PC-9 (cell line): ENCODE measurements around the gene DIAPH2.

Source experiments
- EZH2 ChIP-seq: fragments of 200-600 bp; sonication (generic); IDR thresholded peaks from 2 replicates; pipeline ENCODE4 v1.8.0; 2017; ENCODE audit warnings: antibody characterized with exemption, low read depth
- TF ChIP-seq, protein P1 (sequence below): fragments of 200-600 bp; sonication (generic); conservative IDR thresholded peaks from 2 replicates; pipeline ENCODE4 v1.6.1; 2017; ENCODE audit warnings: mixed run types, antibody characterized with exemption, mild to moderate bottlenecking, moderate library complexity

DNA sequence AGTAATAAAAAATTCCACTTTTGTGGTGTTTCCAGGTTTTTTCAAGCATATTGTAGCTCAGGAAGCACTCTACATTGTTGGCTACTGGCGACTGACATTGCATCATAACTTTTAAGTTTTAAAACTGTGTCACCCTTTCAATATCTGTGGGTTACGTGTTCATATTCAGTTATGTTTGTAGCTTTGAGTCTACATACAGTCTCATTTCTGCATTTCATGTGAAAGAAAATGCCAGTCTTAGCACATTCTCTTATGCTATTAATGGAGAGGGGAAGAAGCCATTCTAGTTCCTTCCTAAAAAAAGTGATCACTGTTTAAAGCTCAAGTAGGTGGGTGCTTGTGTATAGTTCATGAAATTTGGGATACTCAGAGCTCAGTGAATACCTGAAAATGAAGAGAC, 38.1 kb downstream of the DIAPH2 start:
- TF ChIP-seq, protein P1, sequence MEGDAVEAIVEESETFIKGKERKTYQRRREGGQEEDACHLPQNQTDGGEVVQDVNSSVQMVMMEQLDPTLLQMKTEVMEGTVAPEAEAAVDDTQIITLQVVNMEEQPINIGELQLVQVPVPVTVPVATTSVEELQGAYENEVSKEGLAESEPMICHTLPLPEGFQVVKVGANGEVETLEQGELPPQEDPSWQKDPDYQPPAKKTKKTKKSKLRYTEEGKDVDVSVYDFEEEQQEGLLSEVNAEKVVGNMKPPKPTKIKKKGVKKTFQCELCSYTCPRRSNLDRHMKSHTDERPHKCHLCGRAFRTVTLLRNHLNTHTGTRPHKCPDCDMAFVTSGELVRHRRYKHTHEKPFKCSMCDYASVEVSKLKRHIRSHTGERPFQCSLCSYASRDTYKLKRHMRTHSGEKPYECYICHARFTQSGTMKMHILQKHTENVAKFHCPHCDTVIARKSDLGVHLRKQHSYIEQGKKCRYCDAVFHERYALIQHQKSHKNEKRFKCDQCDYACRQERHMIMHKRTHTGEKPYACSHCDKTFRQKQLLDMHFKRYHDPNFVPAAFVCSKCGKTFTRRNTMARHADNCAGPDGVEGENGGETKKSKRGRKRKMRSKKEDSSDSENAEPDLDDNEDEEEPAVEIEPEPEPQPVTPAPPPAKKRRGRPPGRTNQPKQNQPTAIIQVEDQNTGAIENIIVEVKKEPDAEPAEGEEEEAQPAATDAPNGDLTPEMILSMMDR = no peak
- no peak for TF ChIP-seq EZH2
